GM12872 (cell line): Measurements from ENCODE around the gene MOXD1.

Source experiments
- CTCF ChIP-seq: IDR thresholded peaks from 3 replicates; pipeline ENCODE4 v1.5.1; 2011; ENCODE audit warnings: low read depth, mild to moderate bottlenecking, low read length, moderate library complexity; ENCODE audit not compliant: insufficient read depth

MOXD1 gene

GRCh38 chr6:132256457-132256856 is 144.8 kb downstream of the MOXD1 start:
- TF ChIP-seq CTCF = no peak

- TF ChIP-seq CTCF = no peak
These were observed 147.4 kb downstream of the MOXD1 start for GRCh38 chr6:132253906-132254305.

DNA sequence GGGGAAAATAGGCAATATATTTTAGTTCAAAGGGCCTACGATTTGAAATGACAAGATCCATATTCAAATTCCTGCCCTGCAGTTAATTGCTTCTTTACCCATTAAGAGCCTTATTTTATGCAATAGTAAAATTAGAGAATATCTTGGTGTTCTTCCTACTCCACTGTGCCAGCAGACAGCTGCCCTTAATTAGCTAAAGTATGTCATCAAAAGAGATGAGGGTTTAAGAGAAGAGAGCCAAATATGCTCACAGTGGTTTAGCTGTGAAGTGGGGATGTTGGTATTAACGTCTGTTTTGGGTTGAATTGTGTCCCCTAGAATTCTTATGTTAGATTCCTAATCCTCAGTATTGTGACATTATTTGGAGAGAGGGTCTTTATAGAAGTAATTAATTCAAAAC is 148.1 kb downstream of the MOXD1 start:
- TF ChIP-seq CTCF = no peak

- no peak for TF ChIP-seq CTCF
These were observed 149.2 kb downstream of the MOXD1 start for GRCh38 chr6:132252113-132252512.

GRCh38 chr6:132251711-132252110 is 149.6 kb downstream of the MOXD1 start:
- no peak for TF ChIP-seq CTCF

GRCh38 chr6:132247381-132248159 is 153.7 kb downstream of the MOXD1 start:
- no peak for TF ChIP-seq CTCF

- no peak for TF ChIP-seq CTCF
These were observed 154.5 kb downstream of the MOXD1 start for GRCh38 chr6:132246632-132247270.
